ENCODE results near the gene ZNF827. TPM values are rescaled to one million over a fixed set of nuclear protein-coding genes. Genes with fewer than 3 reads are reported as not detected.

Gene ZNF827
- total RNA-seq, 6 donors from 2014 or later, result 8.1 to 68.1 (median 18.3) TPM

- no peaks in the 10 kb centered on the region for H3K27me3 ChIP-seq
- TF ChIP-seq EP300 (IDR thresholded peaks at IDR 0.05) (no peak), POLR2A (IDR thresholded peaks at IDR 0.05) (no peak), CTCF (IDR thresholded peaks at IDR 0.05) (no peak)
- no peak overlapping the region for H3K4me3 ChIP-seq
- H3K9me3 ChIP-seq, result peaks cover 0 to 6% (median 0%) of the 10 kb centered on the region in 4 donors
- 93 to 96% methylated on average over 3 of the region's 3 CpGs for WGBS, 2 donors
- ATAC-seq (ENCODE audit: low FRiP score in 2 of 2) (no peak), DNase-seq (no peak)
- peaks cover 0 to 4% (median 0%) of the 10 kb centered on the region in 4 donors for H3K36me3 ChIP-seq
- H3K27ac ChIP-seq, result no peak overlapping the region
- peaks cover 0 to 8% (median 3%) of the 10 kb centered on the region in 4 donors for H3K4me1 ChIP-seq
Observed at GRCh38 chr4:145808848-145809512, 129.6 kb downstream of the ZNF827 start.

GRCh38 chr4:145808021-145808650, 130.5 kb downstream of the ZNF827 start:
- Histone ChIP-seq H3K9me3 (peaks cover 0 to 6% (median 0%) of the 10 kb centered on the region in 4 donors), H3K4me1 (peaks cover 0 to 8% (median 3%) of the 10 kb centered on the region in 4 donors), H3K27me3 (no peaks in the 10 kb centered on the region), H3K27ac (no peak overlapping the region), H3K36me3 (peaks cover 0 to 4% (median 0%) of the 10 kb centered on the region in 4 donors), H3K4me3 (no peak overlapping the region)
- DNase-seq (no peak), ATAC-seq (ENCODE audit: low FRiP score in 2 of 2) (peak in 1 of 2 donors; percentile 86)
- TF ChIP-seq EP300 (IDR thresholded peaks at IDR 0.05) (no peak), POLR2AphosphoS5 (IDR thresholded peaks at IDR 0.05) (no peak), CTCF (IDR thresholded peaks at IDR 0.05) (no peak), POLR2A (IDR thresholded peaks at IDR 0.05) (no peak)
- 26 to 44% methylated on average over 3 of the region's 3 CpGs for WGBS, 2 donors

GRCh38 chr4:145805490-145805889, 133.1 kb downstream of the ZNF827 start:
- no peak for TF ChIP-seq CTCF (IDR thresholded peaks at IDR 0.05)
- no peak for TF ChIP-seq EP300 (IDR thresholded peaks at IDR 0.05)
- TF ChIP-seq POLR2AphosphoS5 (IDR thresholded peaks at IDR 0.05), result no peak
- no peak for TF ChIP-seq POLR2A (IDR thresholded peaks at IDR 0.05)
- peaks cover 0 to 8% (median 3%) of the 10 kb centered on the region in 4 donors for H3K4me1 ChIP-seq
- no peak overlapping the region for H3K4me3 ChIP-seq
- H3K9me3 ChIP-seq, result peaks cover 0 to 6% (median 0%) of the 10 kb centered on the region in 4 donors
- H3K27me3 ChIP-seq, result no peaks in the 10 kb centered on the region
- ATAC-seq (ENCODE audit: low FRiP score in 2 of 2) (no peak), DNase-seq (no peak)
- H3K36me3 ChIP-seq, result no peaks in the 10 kb centered on the region
- WGBS, 2 donors, result 49 to 65% methylated on average over 5 of the region's 5 CpGs
- no peak overlapping the region for H3K27ac ChIP-seq

GRCh38 chr4:145804116-145804515, 134.5 kb downstream of the ZNF827 start:
- WGBS, 2 donors, result 19 to 21% methylated on average over 2 of the region's 2 CpGs
- no peak for TF ChIP-seq EP300 (IDR thresholded peaks at IDR 0.05)
- peak; percentile 62 to 91 for ATAC-seq (ENCODE audit: low FRiP score in 2 of 2)
- no peak for DNase-seq
- no peak overlapping the region for H3K27ac ChIP-seq
- H3K4me1 ChIP-seq, result peaks cover 0 to 8% (median 3%) of the 10 kb centered on the region in 4 donors
- no peaks in the 10 kb centered on the region for H3K27me3 ChIP-seq
- no peaks in the 10 kb centered on the region for H3K9me3 ChIP-seq
- H3K4me3 ChIP-seq, result no peak overlapping the region
- H3K36me3 ChIP-seq, result no peaks in the 10 kb centered on the region

GRCh38 chr4:145799223-145799622, 139.4 kb downstream of the ZNF827 start:
- no peaks in the 10 kb centered on the region for H3K27me3 ChIP-seq
- H3K27ac ChIP-seq, result no peak overlapping the region
- 55 to 89% methylated on average over 2 of the region's 2 CpGs for WGBS, 2 donors
- TF ChIP-seq POLR2AphosphoS5 (IDR thresholded peaks at IDR 0.05) (no peak), POLR2A (IDR thresholded peaks at IDR 0.05) (no peak), CTCF (IDR thresholded peaks at IDR 0.05) (no peak), EP300 (IDR thresholded peaks at IDR 0.05) (no peak)
- no peaks in the 10 kb centered on the region for H3K9me3 ChIP-seq
- no peak for DNase-seq
- no peaks in the 10 kb centered on the region for H3K36me3 ChIP-seq
- no peak overlapping the region for H3K4me3 ChIP-seq
- no peaks in the 10 kb centered on the region for H3K4me1 ChIP-seq
- no peak for ATAC-seq (ENCODE audit: low FRiP score in 2 of 2)
